GM18873 (cell line): ENCODE measurements around the gene PRR27.

Experiments used
- ATAC-seq: cut with Tn5 transposase; IDR thresholded peaks from one replicate; pipeline ENCODE4 v1.9.1; 2021; ENCODE audit warnings: mild to moderate bottlenecking, moderate library complexity, moderate number of reproducible peaks; ENCODE audit not compliant: unreplicated experiment, low FRiP score

PRR27 gene

DNA sequence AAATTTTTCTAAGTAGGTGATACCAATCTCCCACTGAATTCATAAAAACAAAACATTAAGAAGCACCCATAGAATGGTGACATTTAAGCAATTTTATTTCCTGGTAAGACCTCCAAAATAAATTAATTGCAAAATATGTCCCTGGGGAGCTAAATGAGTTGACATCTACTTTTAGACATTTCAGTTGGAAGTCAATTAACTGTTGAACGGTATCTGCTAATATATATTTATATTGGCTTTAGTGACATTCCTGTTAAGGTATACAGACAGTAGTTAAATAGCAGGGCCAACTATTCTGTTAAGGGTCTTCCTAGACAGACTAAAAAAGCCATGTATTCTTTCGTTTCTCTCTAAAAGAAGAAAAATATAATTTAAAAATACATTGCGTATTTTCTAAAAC is at the start of gene PRR27:
TSS of gene PRR27 (plus strand) at position 301 of the 400 bp plus-strand sequence. CDS start 139 bp downstream, outside the sequence.
- no peak for ATAC-seq

DNA sequence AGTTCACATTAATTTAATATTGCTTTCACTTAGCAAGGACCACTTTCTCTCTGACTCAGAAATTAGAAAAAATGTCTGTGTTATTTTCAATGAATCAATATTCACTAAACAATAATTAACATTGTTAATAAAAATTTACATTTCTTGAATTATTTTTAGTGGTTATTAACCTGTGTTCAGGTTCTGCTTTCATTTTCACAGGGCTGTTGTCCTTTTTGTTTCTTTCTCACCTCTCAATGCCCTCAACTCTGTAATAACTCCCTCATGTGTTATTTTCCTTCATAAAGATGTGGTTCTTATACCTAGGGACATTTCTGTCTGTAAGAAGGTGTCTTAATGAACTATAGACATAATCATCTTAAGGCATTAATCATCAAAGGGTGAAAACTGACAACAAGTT is 43.1 kb upstream of the PRR27 start:
- no peak for ATAC-seq

DNA sequence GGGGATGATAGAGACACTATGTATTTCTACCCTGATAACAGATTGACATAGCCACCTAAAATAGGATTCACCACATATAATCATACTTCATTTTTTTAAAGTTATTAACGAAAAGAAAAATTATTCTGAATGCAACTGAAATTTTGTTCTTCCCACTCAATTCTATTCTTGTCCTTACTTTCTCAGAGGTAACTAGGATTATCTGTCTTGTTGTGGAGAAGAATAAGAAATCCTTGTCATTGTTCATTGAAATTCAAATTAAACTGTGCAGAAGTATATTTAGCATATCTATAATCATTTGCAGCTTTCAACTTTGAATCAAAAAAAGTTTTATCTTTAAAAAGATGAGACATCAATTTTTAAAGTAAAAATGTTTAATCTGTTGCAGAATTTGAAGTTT is 40.4 kb upstream of the PRR27 start:
- ATAC-seq, result no peak

DNA sequence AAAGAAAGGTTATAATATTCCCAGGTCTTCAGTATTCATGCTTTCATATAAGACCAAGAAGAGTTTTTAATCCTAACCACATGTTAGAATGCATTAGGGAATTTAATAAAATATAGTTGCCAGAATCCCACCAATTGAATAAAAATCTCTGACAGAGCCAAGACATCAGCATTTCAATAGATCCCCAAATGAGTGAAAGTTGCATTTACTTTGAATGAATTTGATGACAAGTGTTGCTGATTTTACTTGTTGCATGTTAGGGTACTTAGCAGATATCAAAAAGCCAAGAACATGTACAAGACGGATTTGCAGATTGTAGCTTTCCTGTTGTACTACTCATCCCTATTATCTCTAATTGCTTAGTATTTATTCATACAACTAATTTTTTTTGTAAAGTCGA is 39.9 kb upstream of the PRR27 start:
- no peak for ATAC-seq

DNA sequence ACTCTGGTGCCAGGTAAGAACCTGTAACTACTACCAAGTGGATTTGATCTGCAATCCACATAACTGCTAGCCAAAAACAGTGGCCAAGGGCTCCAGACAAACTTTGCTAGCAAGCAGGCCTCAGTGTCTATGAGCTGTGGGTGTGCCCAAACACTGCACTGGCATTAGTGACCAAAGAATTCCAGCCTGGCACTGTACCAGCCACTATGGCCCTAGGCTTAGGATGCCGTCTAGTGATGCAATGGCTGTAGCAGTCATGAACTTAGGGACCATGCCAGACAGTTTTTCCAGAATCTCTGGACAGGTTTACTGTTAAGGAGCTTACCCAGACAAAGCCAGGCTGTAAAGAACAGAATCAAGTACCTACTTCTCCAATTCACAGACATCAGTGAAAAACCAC is 33.7 kb upstream of the PRR27 start:
- no peak for ATAC-seq

DNA sequence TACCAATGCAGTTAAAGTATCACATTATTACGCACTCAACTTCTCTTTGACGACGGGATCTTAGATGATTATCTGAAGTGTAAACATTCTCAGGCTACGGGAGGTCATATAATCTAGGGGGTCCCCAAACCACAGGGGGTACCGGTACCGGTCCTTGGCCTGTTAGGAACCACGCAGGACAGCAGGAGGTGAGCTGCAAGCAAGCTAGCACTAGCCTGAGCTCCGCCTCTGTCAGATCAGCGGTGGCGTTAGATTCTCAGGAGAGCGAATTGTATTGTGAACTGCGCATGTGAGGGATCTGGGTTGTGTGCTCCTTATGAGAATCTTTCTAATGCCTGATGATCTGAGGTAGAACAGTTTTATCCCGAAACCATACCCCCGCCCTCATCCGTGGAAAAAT is 20.6 kb upstream of the PRR27 start:
- no peak for ATAC-seq

DNA sequence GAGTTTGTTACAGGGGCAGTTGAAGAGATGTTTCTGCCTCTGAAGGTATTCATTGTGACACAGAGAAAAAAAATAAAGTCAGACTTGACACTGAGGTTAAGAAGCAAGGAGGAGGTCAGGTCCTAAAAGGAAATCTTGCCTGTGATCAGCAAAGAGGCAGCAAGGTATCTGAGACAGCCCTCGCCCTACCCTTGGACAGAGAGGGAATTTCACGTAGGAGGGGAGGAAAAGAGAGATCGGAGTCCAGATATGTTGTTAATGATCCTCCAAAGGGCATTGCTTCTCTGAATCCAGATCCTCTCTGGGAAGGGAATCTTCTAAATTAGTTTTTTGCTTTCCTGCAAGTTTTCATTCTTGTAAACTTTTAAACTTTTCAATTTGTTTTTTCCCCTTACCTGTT is 15.3 kb upstream of the PRR27 start:
- ATAC-seq, result no peak

DNA sequence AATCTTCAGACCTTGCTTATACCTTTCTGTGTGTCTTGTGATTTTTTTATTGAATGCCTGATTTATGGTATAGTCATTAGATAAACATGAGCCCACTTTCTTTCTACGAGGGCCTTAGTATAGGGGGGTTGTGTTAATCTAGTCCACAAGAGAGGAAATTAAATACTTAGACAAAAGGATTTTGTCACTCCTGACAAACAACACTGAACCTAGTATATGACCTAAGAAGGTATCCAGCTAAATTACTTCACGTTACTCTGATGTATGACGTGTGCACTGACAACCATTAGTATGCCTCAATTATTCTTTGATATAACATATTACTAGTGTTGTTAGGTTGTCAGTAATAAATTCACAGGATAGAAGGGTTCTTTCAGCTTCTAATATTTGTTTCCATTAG is 2.8 kb upstream of the PRR27 start:
- no peak for ATAC-seq

DNA sequence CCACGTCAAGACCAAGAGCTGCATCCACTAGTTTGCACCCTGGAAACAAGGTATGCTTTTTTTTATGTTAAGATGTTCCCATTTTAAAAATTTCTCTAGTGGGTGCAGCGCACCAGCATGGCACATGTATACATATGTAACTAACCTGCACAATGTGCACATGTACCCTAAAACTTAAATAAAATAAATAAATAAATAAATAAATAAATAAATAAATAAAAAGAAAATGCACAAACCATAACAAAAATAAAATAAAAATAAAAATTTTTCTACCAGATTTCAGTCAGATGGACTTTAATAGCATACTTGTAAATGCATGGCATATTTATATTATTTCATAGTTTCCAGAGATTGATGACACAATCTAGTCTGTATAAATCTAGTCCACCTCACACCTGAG is 1.9 kb upstream of the PRR27 start:
- no peak for ATAC-seq

DNA sequence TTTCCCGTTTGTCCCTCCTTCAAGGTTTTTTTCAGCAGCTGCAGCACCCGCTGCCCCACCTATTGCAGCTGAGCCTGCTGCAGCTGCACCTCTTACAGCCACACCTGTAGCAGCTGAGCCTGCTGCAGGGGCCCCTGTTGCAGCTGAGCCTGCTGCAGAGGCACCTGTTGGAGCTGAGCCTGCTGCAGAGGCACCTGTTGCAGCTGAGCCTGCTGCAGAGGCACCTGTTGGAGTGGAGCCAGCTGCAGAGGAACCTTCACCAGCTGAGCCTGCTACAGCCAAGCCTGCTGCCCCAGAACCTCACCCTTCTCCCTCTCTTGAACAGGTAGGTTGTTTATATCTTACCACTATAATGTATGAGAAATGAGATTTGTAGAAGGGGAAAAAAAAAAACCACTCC is 4.5 kb downstream of the PRR27 start:
- no peak for ATAC-seq

DNA sequence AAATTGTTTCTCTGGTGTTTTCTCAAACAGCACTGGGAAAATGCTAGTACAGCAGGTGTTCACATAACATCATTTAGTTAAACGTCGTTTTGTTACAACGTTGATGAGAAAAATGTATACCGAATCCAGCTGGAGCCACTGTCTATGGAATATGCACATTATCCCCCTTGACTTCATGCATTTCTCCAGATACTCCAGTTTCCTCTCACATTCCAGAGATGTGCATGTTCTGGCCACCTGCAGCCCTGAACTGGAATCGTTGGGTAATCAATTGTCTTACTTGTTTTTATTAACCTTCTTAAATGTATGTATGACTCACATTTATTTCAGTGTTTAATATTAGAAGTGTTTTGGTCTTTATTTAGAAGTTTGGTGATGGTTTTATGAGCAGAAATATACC is 23.1 kb downstream of the PRR27 start:
- no peak for ATAC-seq

DNA sequence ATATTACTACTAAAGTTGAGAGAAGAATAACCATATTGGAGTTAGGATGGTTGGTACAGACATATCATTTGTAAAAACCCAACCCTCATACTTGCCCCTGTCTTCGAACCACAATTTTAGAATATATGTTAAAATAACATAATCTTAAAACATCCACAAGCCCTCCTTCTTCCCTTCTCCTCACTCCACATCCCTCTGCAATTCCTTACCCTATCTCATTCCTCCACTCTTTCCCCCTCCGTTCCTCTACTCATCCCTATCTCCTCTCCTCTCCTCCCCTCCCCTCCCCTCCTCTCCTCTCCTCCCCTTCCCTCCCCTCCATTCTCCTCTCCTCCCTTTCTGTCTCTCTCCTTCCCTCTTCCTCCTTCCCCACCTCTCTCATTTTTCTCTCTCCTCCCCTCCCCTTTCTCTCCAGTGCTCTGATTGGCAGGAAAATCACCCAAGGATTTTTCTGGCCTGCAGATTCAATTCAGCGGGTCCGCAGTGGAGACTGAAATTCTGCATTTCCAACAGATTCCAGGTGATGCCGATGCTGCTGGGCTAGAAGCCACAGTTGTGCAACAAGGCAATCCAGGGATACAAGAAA is 24.1 kb downstream of the PRR27 start:
- no peak for ATAC-seq

DNA sequence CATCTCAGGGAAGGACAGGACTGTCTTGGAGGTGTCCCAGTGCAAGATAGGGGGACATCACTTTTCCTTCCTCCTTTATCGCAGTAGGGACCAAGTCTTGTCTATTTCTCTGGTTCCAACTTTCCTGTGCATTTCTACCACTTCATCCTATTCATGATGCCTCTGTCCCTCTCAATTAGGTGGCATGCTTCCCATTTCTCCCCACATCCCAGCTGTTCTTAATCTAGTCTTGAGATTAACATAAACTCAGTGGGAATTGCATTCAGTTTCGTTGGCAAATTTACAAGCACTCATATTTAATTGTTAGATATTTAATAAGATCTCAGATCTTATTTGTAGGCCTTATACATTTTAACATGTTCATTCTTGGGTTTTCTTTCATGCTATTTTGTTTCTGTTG is 25.8 kb downstream of the PRR27 start:
- ATAC-seq, result no peak

DNA sequence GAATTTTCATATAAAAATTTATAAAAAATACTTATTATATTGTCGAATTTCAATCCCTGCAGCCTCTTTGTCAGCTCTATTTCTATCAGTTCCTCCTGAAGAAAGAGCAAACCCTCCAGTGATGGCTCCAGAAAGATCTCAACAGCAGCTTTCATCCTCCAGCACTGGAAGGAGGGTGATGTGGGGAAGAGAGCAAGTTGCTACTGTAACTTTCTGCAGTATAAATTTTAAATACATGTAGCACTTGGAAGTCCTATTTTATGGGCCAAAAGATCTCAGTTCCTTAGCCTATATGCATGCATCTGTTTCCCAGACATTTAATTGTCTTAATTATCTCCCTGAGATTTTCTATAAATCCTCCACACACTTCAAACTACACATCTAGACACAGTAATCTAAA is 27.8 kb downstream of the PRR27 start:
- ATAC-seq, result no peak

DNA sequence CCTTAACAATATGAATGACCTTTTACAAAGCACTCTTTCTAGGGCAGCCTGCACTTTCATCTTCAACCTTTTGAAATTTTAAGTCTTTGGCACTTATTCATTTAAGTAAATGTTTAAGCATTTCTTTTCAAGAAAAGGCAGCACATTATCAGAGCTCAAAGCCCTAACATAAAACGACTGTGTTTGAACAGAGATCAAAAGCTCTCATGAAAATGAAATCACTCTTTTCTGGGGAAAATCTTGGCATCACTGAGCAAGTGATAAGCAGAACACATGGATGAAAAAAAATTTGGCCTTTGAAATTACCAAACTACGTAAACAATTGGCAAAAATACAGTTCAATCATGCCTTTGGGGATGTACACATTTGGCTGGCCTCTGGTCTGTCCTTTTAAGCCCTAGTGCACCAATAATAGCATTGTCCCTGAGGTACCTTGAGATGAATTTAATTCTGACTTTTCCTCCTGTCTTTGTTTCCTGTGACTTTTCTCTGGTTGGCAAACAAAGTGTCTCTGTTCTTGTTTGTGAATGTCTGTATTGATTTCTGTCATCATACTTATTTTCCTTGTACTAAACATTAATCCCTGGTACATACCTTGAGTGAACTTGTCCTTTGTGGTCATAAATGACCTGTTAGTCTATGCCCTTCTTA is 28.6 kb downstream of the PRR27 start:
- ATAC-seq, result no peak

DNA sequence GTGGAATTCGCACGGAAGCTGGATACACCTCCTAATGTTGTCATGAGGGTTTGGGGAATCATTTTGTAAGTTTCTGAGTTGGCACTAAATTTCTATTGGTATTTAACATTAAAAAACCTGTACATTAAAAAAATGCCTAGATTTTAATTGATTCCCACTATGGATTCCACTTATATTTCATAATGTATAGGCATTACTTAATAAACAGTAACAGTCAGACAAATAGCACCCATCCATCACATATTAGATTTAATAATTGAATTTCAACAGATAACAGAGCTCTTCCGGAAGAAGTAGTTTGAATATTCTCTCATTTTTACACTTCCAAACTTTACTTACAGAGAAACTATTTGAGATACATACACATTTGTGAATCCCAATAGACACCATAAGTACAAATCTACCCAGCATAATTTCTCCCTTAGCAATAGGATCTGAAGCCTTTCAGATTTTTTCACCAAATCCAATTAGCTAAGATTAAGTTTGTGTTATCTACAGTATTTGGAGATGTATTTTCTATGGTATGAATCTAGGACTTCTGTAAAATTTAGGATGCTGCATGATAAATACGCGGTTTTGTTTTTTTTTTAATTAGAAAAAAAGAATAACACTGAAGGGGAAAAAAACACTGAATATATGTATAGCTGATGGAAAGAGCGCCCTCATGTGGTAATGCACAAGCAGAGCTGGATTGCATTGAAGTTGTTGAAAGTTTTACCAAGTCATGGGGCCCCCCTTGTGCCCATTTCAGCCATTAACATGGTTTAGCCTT is 29.3 kb downstream of the PRR27 start:
- no peak for ATAC-seq

DNA sequence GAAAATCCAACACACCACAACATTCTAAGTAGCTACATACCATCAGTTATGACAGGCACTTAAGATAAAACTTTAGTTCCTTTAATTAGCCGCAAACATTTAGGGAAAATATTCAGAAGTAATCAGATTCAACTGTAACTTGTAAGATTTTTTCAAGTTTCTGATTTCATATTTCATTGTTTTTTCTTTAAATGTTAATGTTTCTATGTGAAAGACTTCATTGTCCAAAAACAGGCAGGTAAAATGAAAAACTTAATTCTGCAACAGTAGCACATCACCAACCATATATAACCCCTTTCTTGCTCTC is 29.9 kb downstream of the PRR27 start:
- ATAC-seq, result no peak

DNA sequence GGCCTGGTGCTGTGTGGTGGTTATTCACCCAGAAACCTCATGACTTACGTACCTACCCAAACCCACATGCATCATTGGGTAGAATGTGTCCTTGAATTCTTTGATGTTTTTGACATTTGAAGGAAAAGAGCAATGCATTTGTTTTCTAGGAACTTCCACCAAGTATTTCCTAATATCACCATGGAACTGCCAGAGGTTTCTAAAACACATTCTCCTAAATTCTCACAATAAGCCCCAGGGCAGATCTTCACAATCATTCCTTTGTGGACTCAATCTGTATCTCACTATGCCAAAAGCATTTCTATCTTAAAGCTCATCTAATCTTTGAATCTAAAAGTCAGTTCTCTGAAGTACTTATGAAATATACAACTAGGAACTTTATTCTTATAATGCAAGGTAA is 33.2 kb downstream of the PRR27 start:
- ATAC-seq, result no peak

DNA sequence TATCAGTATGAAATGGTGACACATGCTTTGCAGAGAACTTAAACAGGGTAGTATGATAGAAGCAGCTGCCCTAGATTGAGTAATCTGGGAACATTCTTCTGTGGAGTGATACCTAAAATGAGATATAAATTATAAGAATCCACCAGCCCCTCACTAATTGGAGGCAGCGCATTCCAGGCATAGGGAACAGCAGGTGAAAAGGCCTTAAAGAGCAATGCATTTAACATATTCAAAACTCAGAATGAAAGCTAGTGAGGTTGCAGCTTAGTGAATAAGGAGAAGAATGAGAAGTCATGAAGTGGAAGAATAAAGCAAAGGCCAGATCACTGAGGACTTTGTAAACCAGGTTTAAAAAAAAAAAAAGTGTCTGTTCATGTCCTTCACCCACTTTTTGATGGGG is 36.5 kb downstream of the PRR27 start:
- ATAC-seq, result no peak

DNA sequence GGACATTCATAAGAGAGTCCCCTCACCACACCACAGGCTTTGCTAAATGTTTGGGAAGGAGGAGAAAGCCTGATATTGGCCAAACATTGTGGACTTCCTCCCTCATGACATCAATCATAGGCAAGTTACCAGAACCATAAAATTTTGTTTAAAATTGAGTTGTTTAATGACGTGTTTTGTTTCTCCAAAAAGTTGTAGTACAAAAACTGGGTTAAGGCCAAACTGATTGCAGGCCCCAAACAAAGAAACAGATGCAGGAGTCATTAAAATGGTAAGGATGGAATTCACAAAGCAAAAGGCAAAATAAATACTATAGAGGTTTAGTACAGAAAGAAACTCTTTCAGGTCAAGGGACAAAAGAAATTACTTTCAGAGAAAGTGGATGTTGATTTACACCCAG is 37.6 kb downstream of the PRR27 start:
- no peak for ATAC-seq

DNA sequence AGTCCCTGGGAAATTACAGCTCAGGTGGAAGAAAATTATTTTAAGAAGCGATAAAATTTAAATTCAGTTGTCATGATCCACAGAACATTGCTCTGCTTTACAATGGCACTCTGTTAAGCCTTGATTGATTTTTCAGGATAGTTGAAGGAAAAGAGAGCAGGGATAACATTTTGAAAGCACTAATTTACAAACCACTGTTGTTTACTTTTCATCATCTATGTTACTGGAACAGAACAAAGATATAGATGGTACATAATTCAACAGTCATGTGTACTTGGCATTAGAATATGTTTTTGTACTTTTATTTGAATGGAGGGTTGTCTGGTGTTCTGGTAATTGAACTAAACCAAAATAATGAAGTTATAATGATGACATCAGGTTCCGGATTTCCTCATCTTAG is 38.9 kb downstream of the PRR27 start:
- ATAC-seq, result no peak

DNA sequence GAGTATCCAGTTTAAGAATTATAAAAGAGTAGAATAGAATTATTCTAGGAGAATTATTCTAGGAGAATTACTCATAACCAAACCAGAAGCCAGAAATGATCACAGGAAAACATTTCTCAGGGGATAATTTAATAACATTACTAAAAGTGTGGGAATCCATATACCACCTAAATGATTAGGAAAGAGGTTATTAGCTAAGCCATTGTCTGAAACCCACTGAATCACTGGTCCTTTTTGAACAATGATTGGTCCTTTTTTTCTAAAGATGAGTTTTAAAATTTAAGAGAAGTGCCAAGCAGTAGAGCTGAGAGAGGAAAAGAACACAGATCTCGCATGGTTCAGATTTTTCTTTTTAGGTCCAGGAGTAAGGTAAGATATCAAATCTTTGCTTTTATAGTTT is 41.4 kb downstream of the PRR27 start, which contains the start of gene ODAM:
TSS of gene ODAM (plus strand) at position 301 of the 400 bp plus-strand sequence. CDS start 819 bp downstream, outside the sequence.
- no peak for ATAC-seq
